ENCODE results near the gene TNFRSF14. TPM values are rescaled to one million over a fixed set of nuclear protein-coding genes. Genes with fewer than 3 reads are reported as not detected.
A peak's percentile ranks its signal among the peaks of the same experiment; 100 is the strongest.

TNFRSF14 gene
- total and polyA plus RNA-seq, 9 of the 15 experiments (the other 6 are each of a cell fraction or from before 2014, with no cell fraction given): 0.11 to 2.3 (median 0.68) TPM; not detected in 2

- TF ChIP-seq CHD7 (IDR thresholded peaks at IDR 0.05; ENCODE audit: low read depth, low read length) (no peak), ZBTB33 (CRISPR knock-in tag; IDR thresholded peaks at IDR 0.05) (peak; percentile 36; the same call in 1 of the 2 replicates), ZKSCAN8 (CRISPR knock-in tag; IDR thresholded peaks at IDR 0.05) (no peak), TCF15 (CRISPR knock-in tag; IDR thresholded peaks at IDR 0.05) (no peak), MBD1 (CRISPR knock-in tag; IDR thresholded peaks at IDR 0.05) (no peak), HMGXB4 (CRISPR knock-in tag; IDR thresholded peaks at IDR 0.05) (no peak), HSF4 (CRISPR knock-in tag; IDR thresholded peaks at IDR 0.05; ENCODE audit: borderline replicate concordance) (no peak), TRIM28 (IDR thresholded peaks at IDR 0.05) (no peak)
Measured at GRCh38 chr1:2586154-2587070, 30.2 kb downstream of the TNFRSF14 start, which contains the start of gene PRXL2B (continued).
